GM18870 (cell line): Measurements from ENCODE around the gene HOGA1.

Source experiments
- ATAC-seq: cut with Tn5 transposase; IDR thresholded peaks from one replicate; pipeline ENCODE4 v1.9.1; 2021; ENCODE audit warnings: moderate library complexity; ENCODE audit not compliant: unreplicated experiment

The HOGA1 gene

GRCh38 chr10:97578171-97578844 is 5.9 kb upstream of the HOGA1 start:
- no peak for ATAC-seq

- no peak for ATAC-seq
Observed at GRCh38 chr10:97580421-97581367, 3.5 kb upstream of the HOGA1 start.

- ATAC-seq = no peak
Observed at GRCh38 chr10:97582169-97582568, 2.0 kb upstream of the HOGA1 start.

GRCh38 chr10:97583476-97583875 is 713 bp upstream of the HOGA1 start:
- ATAC-seq = no peak

- no peak for ATAC-seq
Observed at GRCh38 chr10:97584798-97585438, 729 bp downstream of the HOGA1 start.

GRCh38 chr10:97585439-97585811 is 1.2 kb downstream of the HOGA1 start:
- ATAC-seq = no peak

GRCh38 chr10:97587183-97587582 is 3.0 kb downstream of the HOGA1 start:
- ATAC-seq = no peak

- no peak for ATAC-seq
Observed at GRCh38 chr10:97589479-97589878, 5.3 kb downstream of the HOGA1 start, which contains the start of gene C10orf62. Gene C10orf62, plus strand, starts transcription at chr10:97589721. Its CDS starts 177 bp downstream, at chr10:97589898.

GRCh38 chr10:97590082-97590747 is 6.0 kb downstream of the HOGA1 start:
- no peak for ATAC-seq

GRCh38 chr10:97590748-97591495 is 6.7 kb downstream of the HOGA1 start:
- ATAC-seq = no peak

GRCh38 chr10:97593421-97593820 is 9.2 kb downstream of the HOGA1 start:
- no peak for ATAC-seq

- ATAC-seq = no peak
Observed at GRCh38 chr10:97596101-97597082, 12.2 kb downstream of the HOGA1 start.

GRCh38 chr10:97597778-97598177 is 13.6 kb downstream of the HOGA1 start:
- ATAC-seq = no peak

- ATAC-seq = no peak
Observed at GRCh38 chr10:97598407-97599271, 14.4 kb downstream of the HOGA1 start.

- no peak for ATAC-seq
Observed at GRCh38 chr10:97599272-97599619, 15.1 kb downstream of the HOGA1 start.

- ATAC-seq = no peak
Observed at GRCh38 chr10:97600616-97601015, 16.4 kb downstream of the HOGA1 start.

- ATAC-seq = no peak
Observed at GRCh38 chr10:97601268-97602215, 17.4 kb downstream of the HOGA1 start.
